CD4-positive, alpha-beta T cell treated with Interleukin-6 at 100 ng/mL for 8 hours (primary cell): ENCODE results near the gene NHLRC3.
"Not testable (repeated sequence)": the region's sequence is repeated elsewhere in the genome, so short reads cannot be mapped to it uniquely, and the experiment has no call there.

ENCODE experiments used
- DNase-seq: peaks from one replicate; pipeline ENCODE4 v3.0.0-alpha.2; 2020; ENCODE audit warnings: mixed read lengths, low spot score

NHLRC3 gene

GRCh38 chr13:39044536-39044935 is 6.3 kb downstream of the NHLRC3 start:
- no peak for DNase-seq

GRCh38 chr13:39047560-39047959 is 9.3 kb downstream of the NHLRC3 start:
- DNase-seq: no peak

- no peak for DNase-seq
Measured at GRCh38 chr13:39048806-39049205, 10.6 kb downstream of the NHLRC3 start.

GRCh38 chr13:39049274-39049673 is 11.0 kb downstream of the NHLRC3 start:
- no peak for DNase-seq

GRCh38 chr13:39051157-39051556 is 12.9 kb downstream of the NHLRC3 start:
- no peak for DNase-seq

- no peak for DNase-seq
Measured at GRCh38 chr13:39052944-39053343, 14.7 kb downstream of the NHLRC3 start.

GRCh38 chr13:39054112-39054511 is 15.9 kb downstream of the NHLRC3 start:
- no peak for DNase-seq

GRCh38 chr13:39056018-39056417 is 17.8 kb downstream of the NHLRC3 start:
- no peak for DNase-seq

- no peak for DNase-seq
Measured at GRCh38 chr13:39058040-39058439, 19.8 kb downstream of the NHLRC3 start.

GRCh38 chr13:39062004-39062403 is 23.7 kb downstream of the NHLRC3 start:
- no peak for DNase-seq

- no peak for DNase-seq
Measured at GRCh38 chr13:39072842-39073241, 34.6 kb downstream of the NHLRC3 start.

GRCh38 chr13:39073983-39074382 is 35.7 kb downstream of the NHLRC3 start:
- no peak for DNase-seq

GRCh38 chr13:39086251-39086945 is 48.1 kb downstream of the NHLRC3 start:
- DNase-seq: not testable (repeated sequence)

- DNase-seq: no peak
Measured at GRCh38 chr13:39091586-39091985, 53.3 kb downstream of the NHLRC3 start.

GRCh38 chr13:39095500-39095899 is 57.2 kb downstream of the NHLRC3 start:
- no peak for DNase-seq

GRCh38 chr13:39099231-39099630 is 61.0 kb downstream of the NHLRC3 start:
- DNase-seq: no peak
